OCI-LY7 (cell line): ENCODE data around the gene ALOX5.

ENCODE experiments used
- CTCF ChIP-seq: fragments of 200-600 bp; sonication (generic); conservative IDR thresholded peaks from 2 replicates; pipeline ENCODE4 v1.5.1; 2014; ENCODE audit warnings: mild to moderate bottlenecking, antibody characterized with exemption, low read length, moderate library complexity, mixed read lengths
- EZH2phosphoT487 ChIP-seq: fragments of 200-600 bp; sonication (generic); IDR thresholded peaks from 2 replicates; pipeline ENCODE4 v1.6.1; 2018; ENCODE audit warnings: low read depth, borderline replicate concordance, mild to moderate bottlenecking, mixed run types, antibody characterized with exemption, low read length, moderate library complexity, mixed read lengths

- TF ChIP-seq CTCF (no peak), EZH2phosphoT487 (no peak)
These were observed 99.1 kb downstream of the ALOX5 start for GRCh38 chr10:45473126-45473525.
